ENCODE data around the gene MIA2. TPM values are rescaled to one million over a fixed set of nuclear protein-coding genes. Genes with fewer than 3 reads are reported as not detected.
"Not testable (repeated sequence)": the region's sequence is repeated elsewhere in the genome, so short reads cannot be mapped to it uniquely, and the experiment has no call there.

The MIA2 gene
- total RNA-seq, 2 donors from 2014 or later = 16.8 to 26.5 TPM

DNA sequence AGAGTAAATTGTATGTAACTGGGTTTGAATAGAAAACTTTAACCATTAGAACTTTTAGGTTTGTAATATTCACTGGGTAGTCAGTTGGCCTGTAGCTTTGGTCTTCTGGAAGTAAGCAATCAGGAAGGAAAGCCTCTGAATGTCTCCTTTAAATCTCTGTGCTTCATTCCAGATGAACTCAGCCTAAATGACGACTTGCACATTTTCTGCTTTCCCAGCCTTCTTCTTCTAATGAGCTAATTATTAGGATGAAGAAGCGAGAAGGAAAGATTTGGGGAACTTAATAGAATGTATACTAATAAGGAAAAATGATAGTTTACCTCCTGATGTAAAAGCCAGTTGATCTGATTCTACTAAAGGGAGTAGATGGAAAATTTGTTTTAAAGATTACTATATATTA is 90.4 kb downstream of the MIA2 start:
- Mint-ChIP-seq H3K9me3 (peaks cover 5% of the 10 kb centered on the region), H3K4me3 (no peak overlapping the region), H3K36me3 (ENCODE audit: low read depth) (peaks cover 35% of the 10 kb centered on the region), H3K27ac (no peak overlapping the region), H3K4me1 (no peaks in the 10 kb centered on the region), H3K27me3 (ENCODE audit: insufficient read depth) (no peaks in the 10 kb centered on the region)
- 85% methylated on average over 2 of the region's 2 CpGs; no CpG with 5 or more reads in 1 of the 2 experiments for WGBS, 2 experiments (ENCODE audit: insufficient coverage in 1 of 2, insufficient read length in 1 of 2)
- no peak for DNase-seq
- TF ChIP-seq CTCF (conservative IDR thresholded peaks at IDR 0.05) = no peak
- Histone ChIP-seq H3K9ac (ENCODE audit: extremely low read depth, low read length, poor library complexity, severe bottlenecking) (no peak overlapping the region), H3K9me3 (ENCODE audit: control insufficient read depth, low read length) (no peaks in the 10 kb centered on the region), H3K27ac (ENCODE audit: low read depth, low read length) (no peak overlapping the region), H3K27me3 (ENCODE audit: control insufficient read depth, insufficient read depth, low read length, poor library complexity, severe bottlenecking) (no peaks in the 10 kb centered on the region), H3K4me3 (ENCODE audit: low read length) (no peak overlapping the region), H3K4me1 (ENCODE audit: control insufficient read depth, insufficient read depth, low read length) (no peaks in the 10 kb centered on the region), H3K36me3 (ENCODE audit: control insufficient read depth, insufficient read depth, low read length) (peaks cover 23% of the 10 kb centered on the region)

DNA sequence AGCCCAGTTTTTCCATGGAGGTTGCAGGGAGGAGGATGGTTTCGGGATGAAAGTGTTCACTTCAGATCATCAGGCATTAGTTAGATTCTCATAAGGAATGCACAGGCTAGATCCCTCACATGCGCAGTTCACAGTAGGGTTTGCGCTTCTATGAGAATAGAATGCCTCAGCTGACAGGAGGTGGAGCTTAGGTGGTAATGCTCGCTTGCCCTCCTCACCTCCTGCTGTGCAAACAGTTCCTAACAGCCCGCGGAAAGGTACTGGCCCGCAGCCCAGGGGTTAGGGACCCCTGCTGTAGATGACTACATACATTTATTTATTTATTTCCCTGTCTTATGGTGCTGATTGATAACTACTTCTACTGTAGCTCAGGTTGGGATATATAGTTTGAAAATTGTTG is 105.3 kb downstream of the MIA2 start:
- Histone ChIP-seq H3K4me3 (ENCODE audit: low read length) (no peak overlapping the region), H3K4me1 (ENCODE audit: control insufficient read depth, insufficient read depth, low read length) (no peaks in the 10 kb centered on the region), H3K9me3 (ENCODE audit: control insufficient read depth, low read length) (no peaks in the 10 kb centered on the region), H3K27me3 (ENCODE audit: control insufficient read depth, insufficient read depth, low read length, poor library complexity, severe bottlenecking) (no peaks in the 10 kb centered on the region), H3K36me3 (ENCODE audit: control insufficient read depth, insufficient read depth, low read length) (peaks cover 4% of the 10 kb centered on the region), H3K27ac (ENCODE audit: low read depth, low read length) (no peak overlapping the region), H3K9ac (ENCODE audit: extremely low read depth, low read length, poor library complexity, severe bottlenecking) (no peak overlapping the region)
- DNase-seq = peak; percentile 81
- no peak for TF ChIP-seq CTCF (conservative IDR thresholded peaks at IDR 0.05)
- Mint-ChIP-seq H3K4me1 (peaks cover 7% of the 10 kb centered on the region), H3K4me3 (no peak overlapping the region), H3K36me3 (ENCODE audit: low read depth) (peaks cover 25% of the 10 kb centered on the region), H3K27me3 (ENCODE audit: insufficient read depth) (no peaks in the 10 kb centered on the region), H3K27ac (no peak overlapping the region), H3K9me3 (no peaks in the 10 kb centered on the region)
- WGBS, 2 experiments (ENCODE audit: insufficient coverage in 1 of 2, insufficient read length in 1 of 2) = 38 to 83% methylated on average over 1 to 6 of the region's 7 CpGs

GRCh38 chr14:39341126-39341525 is 107.4 kb downstream of the MIA2 start:
- H3K4me3 ChIP-seq (ENCODE audit: low read length); DNase-seq; H3K36me3 ChIP-seq (ENCODE audit: control insufficient read depth, insufficient read depth, low read length); H3K27ac ChIP-seq (ENCODE audit: low read depth, low read length); H3K9ac ChIP-seq (ENCODE audit: extremely low read depth, low read length, poor library complexity, severe bottlenecking); H3K27me3 Mint-ChIP-seq (ENCODE audit: insufficient read depth); H3K4me1 Mint-ChIP-seq; H3K4me1 ChIP-seq (ENCODE audit: control insufficient read depth, insufficient read depth, low read length); H3K27me3 ChIP-seq (ENCODE audit: control insufficient read depth, insufficient read depth, low read length, poor library complexity, severe bottlenecking); H3K9me3 ChIP-seq (ENCODE audit: control insufficient read depth, low read length); H3K4me3 Mint-ChIP-seq; H3K27ac Mint-ChIP-seq; H3K9me3 Mint-ChIP-seq: not testable (repeated sequence)
- H3K36me3 Mint-ChIP-seq (ENCODE audit: low read depth) = peaks cover 21% of the 10 kb centered on the region
- WGBS, 2 experiments (ENCODE audit: insufficient coverage in 1 of 2, insufficient read length in 1 of 2) = 92% methylated on average over 5 of the region's 7 CpGs; no CpG with 5 or more reads in 1 of the 2 experiments

DNA sequence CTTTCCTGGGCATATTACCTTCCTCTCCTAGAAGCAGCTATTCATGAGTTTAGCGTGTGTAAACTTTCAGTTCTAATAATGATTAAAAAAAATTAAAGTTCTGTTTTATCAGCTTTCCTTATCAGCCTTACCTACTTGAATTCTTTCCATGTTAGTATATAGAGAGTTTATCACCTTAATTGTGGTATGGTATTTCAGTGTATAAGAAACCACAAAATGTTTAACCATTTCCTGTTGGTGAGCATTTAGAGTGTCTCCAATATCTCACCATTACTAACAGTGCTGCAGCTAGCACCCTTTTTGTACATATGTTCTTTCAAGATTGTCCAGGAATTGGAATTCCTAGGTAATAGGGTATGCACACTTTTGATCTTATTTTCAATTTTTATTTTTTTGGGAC is 109.1 kb downstream of the MIA2 start:
- H3K4me3 Mint-ChIP-seq = no peak overlapping the region
- H3K27me3 Mint-ChIP-seq (ENCODE audit: insufficient read depth) = no peaks in the 10 kb centered on the region
- Histone ChIP-seq H3K9ac (ENCODE audit: extremely low read depth, low read length, poor library complexity, severe bottlenecking) (no peak overlapping the region), H3K27ac (ENCODE audit: low read depth, low read length) (no peak overlapping the region), H3K9me3 (ENCODE audit: control insufficient read depth, low read length) (no peaks in the 10 kb centered on the region), H3K4me3 (ENCODE audit: low read length) (no peak overlapping the region), H3K36me3 (ENCODE audit: control insufficient read depth, insufficient read depth, low read length) (peaks cover 7% of the 10 kb centered on the region), H3K4me1 (ENCODE audit: control insufficient read depth, insufficient read depth, low read length) (no peaks in the 10 kb centered on the region), H3K27me3 (ENCODE audit: control insufficient read depth, insufficient read depth, low read length, poor library complexity, severe bottlenecking) (no peaks in the 10 kb centered on the region)
- no peak for DNase-seq
- WGBS, 2 experiments (ENCODE audit: insufficient coverage in 1 of 2, insufficient read length in 1 of 2) = no CpG with 5 or more reads among the region's 1 CpG
- H3K27ac Mint-ChIP-seq = no peak overlapping the region
- H3K36me3 Mint-ChIP-seq (ENCODE audit: low read depth) = peaks cover 17% of the 10 kb centered on the region
- peaks cover 7% of the 10 kb centered on the region for H3K4me1 Mint-ChIP-seq
- no peaks in the 10 kb centered on the region for H3K9me3 Mint-ChIP-seq
- no peak for TF ChIP-seq CTCF (conservative IDR thresholded peaks at IDR 0.05)
